OCI-LY1 (cell line): ENCODE measurements around the gene RASSF4.

Experiments
- H2AFZ ChIP-seq: fragments of 200-600 bp; sonication (generic), shearing (Covaris generic); 2 replicates; pipeline ENCODE4 v1.6.0; 2014; ENCODE audit warnings: antibody characterized with exemption, mild to moderate bottlenecking, low read length
- H3F3A ChIP-seq: fragments of 200-600 bp; sonication (generic), shearing (Covaris generic); 2 replicates; pipeline ENCODE4 v1.6.0; 2014; ENCODE audit warnings: mild to moderate bottlenecking, antibody characterized with exemption, low read length, moderate library complexity; ENCODE audit not compliant: insufficient read depth
- H3K27ac ChIP-seq: fragments of 200-600 bp; sonication (generic); 2 replicates; pipeline ENCODE4 v1.5.1; 2014; ENCODE audit warnings: low read length, mixed run types, mild to moderate bottlenecking, low read depth; ENCODE audit not compliant: poor library complexity, severe bottlenecking
- H3K27me3 ChIP-seq: fragments of 200-600 bp; sonication (generic); 2 replicates; pipeline ENCODE4 v1.6.0; 2014; ENCODE audit warnings: antibody characterized with exemption, mild to moderate bottlenecking, low read length, moderate library complexity; ENCODE audit not compliant: insufficient read depth
- H3K36me3 ChIP-seq: fragments of 200-600 bp; sonication (generic); 2 replicates; pipeline ENCODE4 v1.6.1; 2014; ENCODE audit warnings: mild to moderate bottlenecking, antibody characterized with exemption, low read length, moderate library complexity, mixed read lengths; ENCODE audit not compliant: insufficient read depth
- H3K4me1 ChIP-seq: fragments of 200-600 bp; sonication (generic); 2 replicates; pipeline ENCODE4 v1.5.1; 2014; ENCODE audit warnings: mild to moderate bottlenecking, low read length, moderate library complexity; ENCODE audit not compliant: insufficient read depth, severe bottlenecking
- H3K4me2 ChIP-seq: fragments of 200-600 bp; sonication (generic), shearing (Covaris generic); 2 replicates; pipeline ENCODE4 v1.6.1; 2014; ENCODE audit warnings: low read length
- H3K4me3 ChIP-seq: fragments of 200-600 bp; sonication (generic); 2 replicates; pipeline ENCODE4 v1.5.1; 2014; ENCODE audit warnings: low read length, low read depth, mild to moderate bottlenecking, mixed read lengths; ENCODE audit not compliant: poor library complexity, severe bottlenecking
- H3K79me2 ChIP-seq: fragments of 200-600 bp; shearing (Covaris generic); 2 replicates; pipeline ENCODE4 v1.6.1; 2016; ENCODE audit warnings: mixed run types, low read length, mixed read lengths; ENCODE audit not compliant: insufficient read depth
- H3K9ac ChIP-seq: fragments of 200-600 bp; sonication (generic), shearing (Covaris generic); 2 replicates; pipeline ENCODE4 v1.6.1; 2014; ENCODE audit warnings: mild to moderate bottlenecking, low read length, mixed read lengths
- H3K9me2 ChIP-seq: fragments of 200-600 bp; sonication (generic), shearing (Covaris generic); 2 replicates; pipeline ENCODE4 v1.6.1; 2014; ENCODE audit warnings: low read depth, mild to moderate bottlenecking, low read length, mixed read lengths
- H3K9me3 ChIP-seq: fragments of 200-600 bp; shearing (Covaris generic); 2 replicates; pipeline ENCODE4 v1.6.1; 2014; ENCODE audit warnings: low read length, mixed read lengths
- H4K20me1 ChIP-seq: fragments of 200-600 bp; sonication (generic), shearing (Covaris generic); 2 replicates; pipeline ENCODE4 v1.6.0; 2016; ENCODE audit warnings: mild to moderate bottlenecking, low read length; ENCODE audit not compliant: insufficient read depth
- EZH2 ChIP-seq: fragments of 200-600 bp; sonication (generic), shearing (Covaris generic); IDR thresholded peaks from 2 replicates; pipeline ENCODE4 v1.8.0; 2017; ENCODE audit warnings: borderline replicate concordance, mixed run types, mild to moderate bottlenecking, antibody characterized with exemption, low read length, moderate library complexity, mixed read lengths
- TF ChIP-seq, protein P1 (sequence below): fragments of 200-600 bp; sonication (generic), shearing (Covaris generic); IDR thresholded peaks from 2 replicates; pipeline ENCODE4 v1.5.1; 2017; ENCODE audit warnings: mild to moderate bottlenecking, antibody characterized with exemption, low read length, moderate library complexity, mixed read lengths

Gene RASSF4

DNA sequence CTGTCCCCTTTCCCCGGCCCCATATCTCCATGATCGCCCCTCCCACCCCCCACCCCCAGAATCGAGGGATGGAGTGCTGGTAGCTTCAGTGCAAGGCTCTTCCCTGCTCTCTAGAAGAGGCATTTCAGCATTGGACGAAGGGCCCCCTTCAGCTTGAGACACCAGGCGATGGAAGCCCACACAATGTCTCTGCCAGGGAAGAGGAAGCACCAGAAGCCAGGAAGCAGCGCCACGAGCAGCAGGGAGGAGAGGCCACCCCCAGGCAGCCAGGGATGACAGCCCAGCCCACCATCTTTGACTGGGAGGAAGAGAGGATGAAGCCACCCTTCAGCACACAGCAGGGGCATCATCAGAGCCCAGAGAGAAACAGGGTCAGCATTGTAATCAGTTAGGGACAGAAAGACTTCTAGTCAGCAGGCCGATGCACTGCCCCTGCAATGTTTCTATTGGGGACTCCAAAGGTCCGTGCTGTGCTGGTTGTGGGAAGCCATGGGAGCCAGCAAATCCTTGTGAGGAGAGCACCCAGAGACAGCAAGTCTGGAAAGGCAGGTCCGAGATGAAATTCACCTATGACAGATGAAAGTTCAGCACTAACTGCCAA is 32.8 kb upstream of the RASSF4 start:
- Histone ChIP-seq H3K79me2 (no peaks in the 10 kb centered on the region), H3K9ac (no peak overlapping the region), H3K4me3 (no peak overlapping the region), H3K9me3 (no peaks in the 10 kb centered on the region), H3K4me1 (no peaks in the 10 kb centered on the region), H4K20me1 (no peaks in the 10 kb centered on the region), H3K9me2 (no peaks in the 10 kb centered on the region), H3K27me3 (no peaks in the 10 kb centered on the region), H3K36me3 (no peaks in the 10 kb centered on the region), H3K4me2 (no peak overlapping the region), H3K27ac (no peak overlapping the region), H2AFZ (no peak overlapping the region), H3F3A (no peaks in the 10 kb centered on the region)
- TF ChIP-seq EZH2 = no peak
- TF ChIP-seq, protein P1, sequence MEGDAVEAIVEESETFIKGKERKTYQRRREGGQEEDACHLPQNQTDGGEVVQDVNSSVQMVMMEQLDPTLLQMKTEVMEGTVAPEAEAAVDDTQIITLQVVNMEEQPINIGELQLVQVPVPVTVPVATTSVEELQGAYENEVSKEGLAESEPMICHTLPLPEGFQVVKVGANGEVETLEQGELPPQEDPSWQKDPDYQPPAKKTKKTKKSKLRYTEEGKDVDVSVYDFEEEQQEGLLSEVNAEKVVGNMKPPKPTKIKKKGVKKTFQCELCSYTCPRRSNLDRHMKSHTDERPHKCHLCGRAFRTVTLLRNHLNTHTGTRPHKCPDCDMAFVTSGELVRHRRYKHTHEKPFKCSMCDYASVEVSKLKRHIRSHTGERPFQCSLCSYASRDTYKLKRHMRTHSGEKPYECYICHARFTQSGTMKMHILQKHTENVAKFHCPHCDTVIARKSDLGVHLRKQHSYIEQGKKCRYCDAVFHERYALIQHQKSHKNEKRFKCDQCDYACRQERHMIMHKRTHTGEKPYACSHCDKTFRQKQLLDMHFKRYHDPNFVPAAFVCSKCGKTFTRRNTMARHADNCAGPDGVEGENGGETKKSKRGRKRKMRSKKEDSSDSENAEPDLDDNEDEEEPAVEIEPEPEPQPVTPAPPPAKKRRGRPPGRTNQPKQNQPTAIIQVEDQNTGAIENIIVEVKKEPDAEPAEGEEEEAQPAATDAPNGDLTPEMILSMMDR = no peak

DNA sequence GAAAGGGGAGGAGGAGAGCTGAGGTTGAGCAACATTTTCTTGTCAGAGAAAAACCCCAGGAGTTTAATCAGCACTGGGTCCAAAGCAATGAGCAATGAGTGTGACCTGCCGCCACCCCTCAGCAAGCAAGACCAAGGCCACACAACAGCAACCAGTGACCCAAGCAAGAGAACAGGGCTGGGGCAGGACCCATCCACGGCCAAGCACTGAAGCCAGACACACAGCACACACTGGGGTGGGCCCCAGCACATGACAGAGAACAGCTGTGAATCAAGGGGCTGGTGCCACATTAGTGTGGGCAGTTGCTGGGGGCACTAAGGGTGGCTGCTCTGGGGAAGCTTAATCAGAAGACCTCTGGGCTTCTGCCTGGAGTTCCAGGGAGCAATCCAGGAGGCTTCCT is 32.2 kb upstream of the RASSF4 start:
- Histone ChIP-seq H3K4me2 (no peak overlapping the region), H3K27ac (no peak overlapping the region), H3K9me2 (no peaks in the 10 kb centered on the region), H3K4me3 (no peak overlapping the region), H3K4me1 (no peaks in the 10 kb centered on the region), H4K20me1 (no peaks in the 10 kb centered on the region), H3K9me3 (no peaks in the 10 kb centered on the region), H3K27me3 (no peaks in the 10 kb centered on the region), H3K9ac (no peak overlapping the region), H3K79me2 (no peaks in the 10 kb centered on the region), H3K36me3 (no peaks in the 10 kb centered on the region), H2AFZ (no peak overlapping the region), H3F3A (no peaks in the 10 kb centered on the region)
- TF ChIP-seq EZH2 = no peak
- TF ChIP-seq, protein P1 = no peak

DNA sequence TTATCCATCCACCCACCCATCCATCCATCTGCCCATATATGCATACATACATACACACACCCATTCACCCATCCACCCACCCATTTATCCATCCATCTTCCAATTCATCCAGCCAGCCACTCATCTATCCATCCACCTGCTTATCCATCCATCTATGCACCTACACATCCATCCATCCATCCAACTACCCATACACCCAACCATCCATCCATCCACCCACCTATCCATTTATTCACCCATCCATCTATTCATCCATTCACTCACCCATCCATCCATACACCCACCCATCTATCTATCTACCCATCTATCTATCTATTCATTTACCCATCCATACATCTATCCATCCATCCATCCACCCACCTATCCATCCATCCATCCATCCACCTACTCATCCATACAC is 31.1 kb upstream of the RASSF4 start:
- Histone ChIP-seq H3K9ac (no peak overlapping the region), H3F3A (no peaks in the 10 kb centered on the region), H3K4me2 (no peak overlapping the region), H3K27me3 (no peaks in the 10 kb centered on the region), H3K9me2 (no peaks in the 10 kb centered on the region), H3K79me2 (no peaks in the 10 kb centered on the region), H4K20me1 (no peaks in the 10 kb centered on the region), H3K4me1 (no peaks in the 10 kb centered on the region), H3K4me3 (no peak overlapping the region), H2AFZ (no peak overlapping the region), H3K27ac (no peak overlapping the region), H3K36me3 (no peaks in the 10 kb centered on the region), H3K9me3 (no peaks in the 10 kb centered on the region)
- TF ChIP-seq, protein P1 = no peak
- no peak for TF ChIP-seq EZH2
